Stimulated activated CD8-positive, alpha-beta memory T cell treated with anti-CD3 and anti-CD28 coated beads, Interleukin-7, amount 100 ng/mL, for 1 hour (primary cell): ENCODE data around the gene KCTD10.

ENCODE experiments used
- DNase-seq, 2 donors: peaks; one replicate each; pipeline ENCODE4 v3.0.0-alpha.2; 2020; ENCODE audit warnings: low read depth in 2 of 2

Gene KCTD10

GRCh38 chr12:109494348-109494881 lies 17.3 kb upstream of the KCTD10 start:
- DNase-seq = no peak

GRCh38 chr12:109493938-109494337 lies 16.8 kb upstream of the KCTD10 start:
- DNase-seq = no peak

GRCh38 chr12:109493090-109493489 lies 16.0 kb upstream of the KCTD10 start:
- DNase-seq = no peak

- no peak for DNase-seq
Measured at GRCh38 chr12:109492371-109492770, 15.3 kb upstream of the KCTD10 start.

- DNase-seq = no peak
Measured at GRCh38 chr12:109491671-109492070, 14.6 kb upstream of the KCTD10 start.

- no peak for DNase-seq
Measured at GRCh38 chr12:109489955-109490565, 13.0 kb upstream of the KCTD10 start.

GRCh38 chr12:109489016-109489954 lies 12.2 kb upstream of the KCTD10 start:
- DNase-seq = no peak

- DNase-seq = no peak
Measured at GRCh38 chr12:109488051-109488665, 11.1 kb upstream of the KCTD10 start.

- no peak for DNase-seq
Measured at GRCh38 chr12:109487181-109488050, 10.3 kb upstream of the KCTD10 start.

GRCh38 chr12:109485201-109485600 lies 8.1 kb upstream of the KCTD10 start:
- DNase-seq = no peak

- DNase-seq = no peak
Measured at GRCh38 chr12:109483346-109483745, 6.2 kb upstream of the KCTD10 start.

- DNase-seq = no peak
Measured at GRCh38 chr12:109482894-109483293, 5.8 kb upstream of the KCTD10 start.

GRCh38 chr12:109482491-109482890 lies 5.4 kb upstream of the KCTD10 start:
- no peak for DNase-seq

GRCh38 chr12:109481863-109482262 lies 4.8 kb upstream of the KCTD10 start:
- DNase-seq = no peak

GRCh38 chr12:109480356-109480755 lies 3.3 kb upstream of the KCTD10 start:
- DNase-seq = no peak

GRCh38 chr12:109479761-109480160 lies 2.7 kb upstream of the KCTD10 start:
- DNase-seq = no peak

- no peak for DNase-seq
Measured at GRCh38 chr12:109477963-109478315, 839 bp upstream of the KCTD10 start.

GRCh38 chr12:109476807-109477184 lies 304 bp downstream of the KCTD10 start:
- DNase-seq = no peak

GRCh38 chr12:109475993-109476806 lies 900 bp downstream of the KCTD10 start:
- DNase-seq = no peak

- no peak for DNase-seq
Measured at GRCh38 chr12:109475121-109475520, 2.0 kb downstream of the KCTD10 start.
